SKM-1 treated with dmso at 0.1 percent for 144 hours (cell line): ENCODE measurements around the gene ELAVL1.
A peak's percentile ranks its signal among the peaks of the same experiment; 100 is the strongest.
"Not testable (repeated sequence)": the region's sequence is repeated elsewhere in the genome, so short reads cannot be mapped to it uniquely, and the experiment has no call there.

Source experiments
- DNase-seq: peaks from one replicate; lab custom pipeline; 2025; ENCODE audit not compliant: unreplicated experiment; lab: John Stamatoyannopoulos, UW

ELAVL1 gene

GRCh38 chr19:7970716-7971448 is 34.6 kb downstream of the ELAVL1 start:
- peak; percentile 2 for DNase-seq

- no peak for DNase-seq
Observed at GRCh38 chr19:7969555-7969939, 35.9 kb downstream of the ELAVL1 start.

GRCh38 chr19:7968796-7969554 is 36.5 kb downstream of the ELAVL1 start:
- DNase-seq, result no peak

GRCh38 chr19:7968008-7968795 is 37.2 kb downstream of the ELAVL1 start:
- DNase-seq, result no peak

- DNase-seq, result no peak
Observed at GRCh38 chr19:7965921-7966665, 39.3 kb downstream of the ELAVL1 start.

GRCh38 chr19:7965259-7965841 is 40.1 kb downstream of the ELAVL1 start:
- DNase-seq, result no peak

- no peak for DNase-seq
Observed at GRCh38 chr19:7963566-7963965, 41.9 kb downstream of the ELAVL1 start.

- DNase-seq, result no peak
Observed at GRCh38 chr19:7962644-7963268, 42.7 kb downstream of the ELAVL1 start.

- DNase-seq, result no peak
Observed at GRCh38 chr19:7961920-7962626, 43.4 kb downstream of the ELAVL1 start.

- not testable (repeated sequence) for DNase-seq
Observed at GRCh38 chr19:7961082-7961481, 44.4 kb downstream of the ELAVL1 start.

GRCh38 chr19:7959211-7959610 is 46.2 kb downstream of the ELAVL1 start:
- DNase-seq, result no peak

- DNase-seq, result no peak
Observed at GRCh38 chr19:7955696-7956095, 49.7 kb downstream of the ELAVL1 start.

GRCh38 chr19:7953576-7953975 is 51.9 kb downstream of the ELAVL1 start:
- DNase-seq, result no peak

GRCh38 chr19:7953060-7953459 is 52.4 kb downstream of the ELAVL1 start:
- DNase-seq, result peak; percentile 21

- DNase-seq, result no peak
Observed at GRCh38 chr19:7947939-7948338, 57.5 kb downstream of the ELAVL1 start.

GRCh38 chr19:7944177-7944761 is 61.2 kb downstream of the ELAVL1 start:
- DNase-seq, result peak; percentile 77

- DNase-seq, result peak; percentile 99
Observed at GRCh38 chr19:7943444-7944176, 61.8 kb downstream of the ELAVL1 start, which contains the start of gene TIMM44. Gene TIMM44, minus strand, starts transcription at chr19:7943666. Its CDS starts 15 bp downstream, at chr19:7943651.

- no peak for DNase-seq
Observed at GRCh38 chr19:7942981-7943443, 62.4 kb downstream of the ELAVL1 start.
